SK-N-MC (cell line): ENCODE measurements around the gene TBL1X.
A peak's percentile ranks its signal among the peaks of the same experiment; 100 is the strongest.
"Not testable (repeated sequence)": the region's sequence is repeated elsewhere in the genome, so short reads cannot be mapped to it uniquely, and the experiment has no call there.

Source experiments
- DNase-seq: peaks from one replicate; pipeline ENCODE4 v3.0.0-alpha.2; 2011; ENCODE audit warnings: low read depth, low spot score
- H3K27ac ChIP-seq: fragments of 200-600 bp; sonication (generic); 2 replicates; pipeline ENCODE4 v1.5.1; 2016; ENCODE audit warnings: mixed run types
- H3K36me3 ChIP-seq: fragments of 200-600 bp; sonication (generic); 2 replicates; pipeline ENCODE4 v1.6.1; 2017; ENCODE audit warnings: antibody characterized with exemption, low read length, mixed read lengths; ENCODE audit not compliant: insufficient read depth
- H3K4me3 ChIP-seq: fragments of 200-600 bp; sonication (generic); 2 replicates; pipeline ENCODE4 v1.5.1; 2016
- H3K9ac ChIP-seq: fragments of 200-600 bp; sonication (generic); 2 replicates; pipeline ENCODE4 v1.8.0; 2017; ENCODE audit warnings: mixed run types, mixed read lengths; ENCODE audit not compliant: insufficient read length
- H3K9me3 ChIP-seq: fragments of 200-600 bp; sonication (generic); 2 replicates; pipeline ENCODE4 v1.6.1; 2017; ENCODE audit warnings: low read depth, mild to moderate bottlenecking, antibody characterized with exemption, low read length, moderate library complexity, mixed read lengths
- EZH2 ChIP-seq: fragments of 200-600 bp; sonication (generic); IDR thresholded peaks from one replicate; pipeline ENCODE4 v1.6.1; 2017; ENCODE audit warnings: antibody characterized with exemption
- FOXP2 ChIP-seq: optimal IDR thresholded peaks from 2 replicates; pipeline ENCODE3; 2011; ENCODE audit warnings: mild to moderate bottlenecking, moderate library complexity; ENCODE audit not compliant: insufficient read depth; ENCODE audit errors: extremely low read length, control extremely low read depth
- POLR2AphosphoS5 ChIP-seq: IDR thresholded peaks from 2 replicates; pipeline ENCODE4 v1.6.1; 2012; ENCODE audit warnings: mild to moderate bottlenecking, low read depth, low read length, borderline replicate concordance

TBL1X gene

GRCh38 chrX:9765737-9766097 lies 300.9 kb downstream of the TBL1X start, which contains the start of gene GPR143:
GPR143 (minus strand) TSS chrX:9765847; CDS start chrX:9765817, 30 bp downstream.
- Histone ChIP-seq H3K4me3 (no peak within 1 kb of the TSS), H3K36me3 (no peaks in the 10 kb centered on the region), H3K9ac (no peak within 1 kb of the TSS), H3K27ac (no peak within 1 kb of the TSS), H3K9me3 (no peaks in the 10 kb centered on the region)
- DNase-seq: no peak
- no peak for TF ChIP-seq FOXP2
- no peak for TF ChIP-seq POLR2AphosphoS5
- no peak for TF ChIP-seq EZH2

DNA sequence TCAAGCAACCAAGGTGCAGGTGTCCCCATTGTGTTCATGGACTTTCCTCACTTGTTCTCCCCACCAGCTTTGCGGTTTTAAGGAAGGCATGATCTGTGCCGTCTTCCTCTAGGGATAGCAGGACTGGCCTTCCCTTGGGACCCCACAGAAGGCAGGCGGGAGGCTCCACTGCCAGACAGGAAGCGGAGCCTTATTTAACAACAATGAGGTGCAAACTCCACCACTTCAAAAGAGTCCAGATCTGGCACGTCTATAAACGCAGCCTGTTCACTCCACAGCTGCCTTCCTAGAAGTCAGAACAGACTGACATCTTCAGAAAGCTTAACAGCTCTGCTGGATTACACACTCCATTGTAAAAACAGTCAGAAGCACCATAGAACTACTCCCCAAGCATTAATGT lies 302.5 kb downstream of the TBL1X start:
- Histone ChIP-seq H3K9me3 (no peaks in the 10 kb centered on the region), H3K36me3 (no peaks in the 10 kb centered on the region), H3K4me3 (no peak overlapping the region), H3K9ac (no peak overlapping the region), H3K27ac (no peak overlapping the region)
- DNase-seq: no peak
- TF ChIP-seq POLR2AphosphoS5 (no peak), FOXP2 (no peak), EZH2 (no peak)

DNA sequence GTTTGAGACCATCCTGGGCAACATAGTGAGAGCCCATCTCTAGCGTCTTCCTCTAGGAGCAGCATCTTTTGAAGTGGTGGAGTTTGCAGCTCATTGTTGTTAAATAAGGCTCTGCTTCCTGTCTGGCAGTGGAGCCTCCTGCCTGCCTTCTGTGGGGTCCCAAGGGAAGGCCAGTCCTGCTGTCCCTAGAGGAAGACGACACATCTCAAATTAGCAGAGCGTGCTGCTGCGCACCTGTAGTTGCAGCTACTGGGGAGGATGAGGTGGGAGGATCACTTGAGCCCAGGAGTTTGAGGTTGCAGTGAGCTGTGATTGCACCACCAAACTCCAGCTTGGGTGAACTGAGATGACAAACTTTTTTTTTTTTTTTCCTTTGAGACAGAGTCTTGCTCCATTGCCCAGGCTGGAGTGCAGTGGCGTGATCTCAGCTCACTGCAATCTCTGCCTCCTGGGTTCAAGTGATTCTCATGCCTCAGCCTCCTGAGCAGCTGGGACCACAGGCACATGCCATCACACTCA lies 303.5 kb downstream of the TBL1X start:
- DNase-seq, H3K9me3 ChIP-seq, H3K4me3 ChIP-seq, H3K27ac ChIP-seq, H3K36me3 ChIP-seq, H3K9ac ChIP-seq: not testable (repeated sequence)

DNA sequence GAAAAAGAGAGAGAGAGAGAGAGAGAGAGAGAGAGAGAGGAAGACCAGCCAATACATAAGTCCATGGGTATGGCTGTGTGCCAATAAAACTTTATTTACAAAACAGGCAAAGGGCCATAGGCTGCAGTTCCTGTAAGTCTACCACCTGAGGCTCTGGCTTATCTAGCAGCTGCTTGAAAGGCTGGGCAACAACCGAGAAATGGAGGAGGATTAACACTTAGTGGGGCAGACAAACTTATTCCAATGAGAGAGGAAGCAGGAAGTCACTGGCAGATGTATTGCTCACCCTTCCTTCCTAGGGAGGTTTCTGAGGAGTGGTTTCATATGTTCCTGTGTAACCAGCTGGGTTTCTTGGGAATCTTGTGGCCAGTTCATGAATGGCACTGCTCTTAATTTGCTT lies 305.5 kb downstream of the TBL1X start:
- H3K36me3 ChIP-seq: no peaks in the 10 kb centered on the region
- DNase-seq: no peak
- H3K4me3 ChIP-seq: no peak overlapping the region
- no peak overlapping the region for H3K27ac ChIP-seq
- H3K9me3 ChIP-seq: no peaks in the 10 kb centered on the region
- no peak for TF ChIP-seq POLR2AphosphoS5
- H3K9ac ChIP-seq: no peak overlapping the region

DNA sequence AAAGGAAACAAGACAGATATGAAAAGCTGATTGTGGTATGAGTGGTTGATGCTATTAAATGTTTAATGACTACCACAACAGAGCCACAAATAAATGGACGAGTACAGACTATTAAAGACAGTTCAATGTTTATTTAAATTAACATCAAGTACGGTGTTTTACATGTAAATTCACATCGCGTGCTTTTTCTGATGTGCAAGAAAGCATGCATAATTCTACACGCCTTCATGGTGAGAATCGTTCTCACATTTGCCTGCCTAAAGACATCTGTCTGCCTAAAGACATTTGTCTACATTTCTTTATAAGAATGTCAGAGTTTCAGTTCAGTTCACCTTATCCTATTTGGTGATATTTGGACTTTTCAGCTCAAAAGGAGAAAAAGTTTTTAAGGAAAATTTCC lies 308.1 kb downstream of the TBL1X start:
- no peak for DNase-seq
- TF ChIP-seq POLR2AphosphoS5 (no peak), EZH2 (no peak), FOXP2 (no peak)
- Histone ChIP-seq H3K36me3 (no peaks in the 10 kb centered on the region), H3K27ac (no peak overlapping the region), H3K9ac (no peak overlapping the region), H3K4me3 (no peak overlapping the region), H3K9me3 (no peaks in the 10 kb centered on the region)

- no peak for DNase-seq
- Histone ChIP-seq H3K4me3 (no peak overlapping the region), H3K36me3 (no peaks in the 10 kb centered on the region), H3K27ac (no peak overlapping the region), H3K9me3 (no peaks in the 10 kb centered on the region), H3K9ac (no peak overlapping the region)
- TF ChIP-seq POLR2AphosphoS5 (no peak), EZH2 (no peak), FOXP2 (no peak)
Observed at GRCh38 chrX:9775930-9776329, 311.1 kb downstream of the TBL1X start.

GRCh38 chrX:9781941-9782340 lies 317.1 kb downstream of the TBL1X start:
- Histone ChIP-seq H3K4me3 (no peak overlapping the region), H3K27ac (no peak overlapping the region), H3K9ac (no peak overlapping the region), H3K9me3 (no peaks in the 10 kb centered on the region), H3K36me3 (no peaks in the 10 kb centered on the region)
- DNase-seq: no peak
- no peak for TF ChIP-seq EZH2
- no peak for TF ChIP-seq POLR2AphosphoS5
- TF ChIP-seq FOXP2: no peak

DNA sequence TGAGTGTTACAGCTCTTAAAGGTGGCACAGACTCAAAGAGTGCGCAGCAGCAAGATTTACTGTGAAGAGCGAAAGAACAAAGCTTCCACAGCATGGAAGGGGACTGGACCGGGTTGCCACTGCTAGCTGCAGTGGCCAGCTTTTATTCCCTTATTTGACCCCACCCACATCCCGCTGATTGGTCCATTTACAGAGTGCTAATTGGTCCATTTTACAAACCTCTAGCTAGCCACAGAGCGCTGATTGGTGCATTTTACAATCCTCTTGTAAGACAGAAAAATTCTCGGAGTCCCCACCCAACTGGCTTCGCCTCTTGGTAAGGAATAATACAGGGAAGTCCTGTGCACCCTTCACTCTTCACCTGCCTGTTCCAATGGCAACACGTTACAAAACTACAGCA lies 319.5 kb downstream of the TBL1X start:
- no peak for TF ChIP-seq POLR2AphosphoS5
- TF ChIP-seq FOXP2: no peak
- H3K9me3 ChIP-seq: no peaks in the 10 kb centered on the region

DNA sequence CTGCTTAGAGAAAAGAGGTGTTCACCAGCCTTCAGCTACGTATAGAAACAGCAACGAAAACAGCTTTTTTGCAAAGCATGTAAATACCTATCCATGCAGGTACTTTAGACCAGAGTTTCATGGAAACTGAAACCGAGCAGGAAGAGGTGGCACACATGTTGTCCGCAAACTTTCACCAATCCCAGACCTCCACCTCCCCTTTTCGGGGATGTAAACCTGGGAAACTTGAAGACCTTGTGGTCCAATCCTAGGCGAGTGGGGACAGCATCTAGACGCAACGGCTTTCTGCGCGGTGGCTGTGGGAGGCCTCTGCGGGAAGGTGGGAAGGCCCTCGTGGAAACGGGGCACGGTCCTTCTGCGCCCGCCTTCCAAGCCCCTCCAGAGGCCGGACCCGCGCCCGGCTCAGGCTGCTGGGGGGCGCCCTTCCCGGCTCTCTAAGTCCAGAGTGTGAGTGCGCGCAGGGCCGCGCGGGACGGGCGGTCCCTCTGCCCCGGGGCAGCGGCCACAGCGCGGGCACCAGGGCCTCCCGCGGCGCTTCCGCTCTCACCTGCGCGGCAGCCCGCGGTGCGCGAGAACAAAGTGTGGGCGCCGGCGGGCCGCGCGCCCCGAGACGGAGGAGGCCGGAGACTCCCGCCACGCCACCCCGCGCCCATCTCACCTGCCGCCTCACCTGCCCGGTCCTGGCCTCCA lies 320.5 kb downstream of the TBL1X start:
- H3K9me3 ChIP-seq: no peaks in the 10 kb centered on the region
- H3K9ac ChIP-seq: no peak overlapping the region
- H3K36me3 ChIP-seq: no peaks in the 10 kb centered on the region
- no peak for DNase-seq
- H3K4me3 ChIP-seq: peak overlapping the region; percentile 59; the same call in 1 of the 2 replicates
- TF ChIP-seq POLR2AphosphoS5: no peak
- no peak for TF ChIP-seq FOXP2
- no peak for TF ChIP-seq EZH2
- no peak overlapping the region for H3K27ac ChIP-seq

More for the DNA sequence above, 319.5 kb downstream of the TBL1X start:
- no peak overlapping the region for H3K27ac ChIP-seq
- no peaks in the 10 kb centered on the region for H3K36me3 ChIP-seq
- H3K4me3 ChIP-seq: no peak overlapping the region
- H3K9ac ChIP-seq: no peak overlapping the region
- DNase-seq: no peak
